Uterus (tissue), 4 donors: ENCODE measurements around the gene DZIP1L. TPM values are rescaled to one million over a fixed set of nuclear protein-coding genes. Genes with fewer than 3 reads are reported as not detected.

ENCODE experiments used
- DNase-seq, 2 donors: peaks; one replicate each; pipeline ENCODE4 v3.0.0-alpha.2; 2019 to 2020
- H3K27ac ChIP-seq, 2 donors: fragments of 200-600 bp; sonication (generic); 1 replicate in 1 of 2; 2 replicates in 1 of 2; pipeline ENCODE4 v1.5.1; 2016 to 2018
- H3K27me3 ChIP-seq, 2 donors: fragments of 200-600 bp; sonication (generic); one replicate each; pipeline ENCODE4 v1.5.1; 2018 to 2019; ENCODE audit warnings: control low read depth in 1 of 2
- H3K36me3 ChIP-seq, 2 donors: fragments of 200-600 bp; sonication (generic); one replicate each; pipeline ENCODE4 v1.5.1; 2019; ENCODE audit warnings: control low read depth in 1 of 2
- H3K4me1 ChIP-seq, 2 donors: fragments of 200-600 bp; sonication (generic); one replicate each; pipeline ENCODE4 v1.5.1; 2018 to 2019; ENCODE audit warnings: control low read depth in 1 of 2
- H3K4me3 ChIP-seq, 2 donors: fragments of 200-600 bp; sonication (generic); 1 replicate in 1 of 2; 2 replicates in 1 of 2; pipeline ENCODE4 v1.5.1; 2018 to 2019; ENCODE audit warnings: mild to moderate bottlenecking in 1 of 2
- H3K9me3 ChIP-seq, 2 donors: fragments of 200-600 bp; sonication (generic); one replicate each; pipeline ENCODE4 v1.5.1; 2019; ENCODE audit warnings: control low read depth in 1 of 2
- CTCF ChIP-seq, 4 experiments: fragments of 200-600 bp in 2 of 4; fragments of 450-650 bp in 2 of 4; sonication (generic) in 2 of 4; IDR thresholded peaks; one replicate each; pipeline ENCODE4 v1.5.1; 2016 to 2019; ENCODE audit warnings: antibody characterized with exemption in 4 of 4, mild to moderate bottlenecking in 2 of 4, moderate library complexity in 1 of 4
- POLR2A ChIP-seq, 2 donors: fragments of 450-650 bp; IDR thresholded peaks; one replicate each; pipeline ENCODE4 v1.6.1; 2016; ENCODE audit warnings: antibody characterized with exemption in 2 of 2, mild to moderate bottlenecking in 1 of 2, moderate library complexity in 1 of 2
- intact Hi-C: fragments of 100-400 bp; cut with DNase I; formaldehyde crosslinking; loops from one replicate; pipeline ENCODE4 v1.15.1; 2023; ENCODE audit warnings: low total_unique reads
- total RNA-seq, 4 donors: library from RNA; depleted of rRNA in 3 of 4; stranded (reverse); fragments of >200 nt in 3 of 4; gene quantifications; one replicate each; pipeline versions ENCODE4 v1.1.0 to v1.2.4, GENCODE V29; 2014 to 2023
- donor health status: DM: yes; HTN: yes; CAD: no.

Gene DZIP1L
- total RNA-seq, 4 donors from 2014 or later = 3.8 to 58.5 (median 32.7) TPM

GRCh38 chr3:138062626-138063025 is 52.8 kb downstream of the DZIP1L start:
- Histone ChIP-seq H3K27ac (no peak overlapping the region), H3K4me1 (no peaks in the 10 kb centered on the region), H3K4me3 (no peak overlapping the region), H3K27me3 (no peaks in the 10 kb centered on the region), H3K36me3 (no peaks in the 10 kb centered on the region), H3K9me3 (no peaks in the 10 kb centered on the region)
- intact Hi-C loops = no loop called here
- TF ChIP-seq CTCF (IDR thresholded peaks at IDR 0.05) = no peak
- TF ChIP-seq POLR2A (IDR thresholded peaks at IDR 0.05) = no peak
- no peak for DNase-seq

DNA sequence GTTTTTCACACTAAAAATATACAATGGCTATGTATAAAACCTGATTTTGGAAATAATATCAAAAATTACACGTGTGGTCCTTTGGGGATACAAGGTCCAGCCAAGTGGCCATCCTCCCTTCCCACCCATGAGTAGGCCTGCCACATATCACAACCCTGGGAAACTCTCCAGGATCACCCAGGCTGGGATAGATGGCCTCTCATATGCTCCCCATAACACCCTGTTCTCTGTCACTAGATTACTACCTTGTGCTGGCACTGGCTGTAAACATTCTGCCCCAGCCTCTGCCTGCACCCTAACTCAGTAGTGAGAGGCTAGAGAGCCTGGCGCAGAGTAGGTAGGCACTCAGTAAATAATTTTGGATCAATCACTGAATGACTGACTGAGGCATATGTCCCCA is 53.4 kb downstream of the DZIP1L start:
- TF ChIP-seq POLR2A (IDR thresholded peaks at IDR 0.05) = no peak
- TF ChIP-seq CTCF (IDR thresholded peaks at IDR 0.05) = no peak
- Histone ChIP-seq H3K4me3 (no peak overlapping the region), H3K9me3 (no peaks in the 10 kb centered on the region), H3K36me3 (no peaks in the 10 kb centered on the region), H3K4me1 (no peaks in the 10 kb centered on the region), H3K27me3 (no peaks in the 10 kb centered on the region), H3K27ac (no peak overlapping the region)
- no peak for DNase-seq
- intact Hi-C loops = no loop called here

DNA sequence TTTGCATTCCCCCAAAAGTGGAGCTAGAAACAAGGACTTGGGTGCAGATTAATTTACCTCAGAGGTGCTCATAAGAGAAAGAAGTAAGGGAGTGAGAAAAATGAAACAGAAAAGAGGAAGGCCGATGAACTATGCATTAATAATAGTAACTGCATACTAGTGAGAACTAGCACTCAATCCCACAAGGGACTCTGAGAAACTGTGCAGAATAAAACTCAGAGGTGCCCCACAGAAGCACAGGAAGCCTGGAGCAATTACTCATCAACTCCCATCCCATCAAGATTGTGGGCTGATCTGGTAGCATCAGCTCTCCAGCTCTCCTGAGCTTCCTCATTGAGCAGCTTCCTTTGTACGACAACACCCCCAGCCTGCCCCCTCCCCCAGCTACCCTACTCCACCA is 54.6 kb downstream of the DZIP1L start:
- Histone ChIP-seq H3K9me3 (no peaks in the 10 kb centered on the region), H3K4me3 (no peak overlapping the region), H3K27me3 (no peaks in the 10 kb centered on the region), H3K27ac (no peak overlapping the region), H3K36me3 (no peaks in the 10 kb centered on the region), H3K4me1 (no peaks in the 10 kb centered on the region)
- TF ChIP-seq CTCF (IDR thresholded peaks at IDR 0.05) (no peak), POLR2A (IDR thresholded peaks at IDR 0.05) (no peak)
- intact Hi-C loops = no loop called here
- no peak for DNase-seq

DNA sequence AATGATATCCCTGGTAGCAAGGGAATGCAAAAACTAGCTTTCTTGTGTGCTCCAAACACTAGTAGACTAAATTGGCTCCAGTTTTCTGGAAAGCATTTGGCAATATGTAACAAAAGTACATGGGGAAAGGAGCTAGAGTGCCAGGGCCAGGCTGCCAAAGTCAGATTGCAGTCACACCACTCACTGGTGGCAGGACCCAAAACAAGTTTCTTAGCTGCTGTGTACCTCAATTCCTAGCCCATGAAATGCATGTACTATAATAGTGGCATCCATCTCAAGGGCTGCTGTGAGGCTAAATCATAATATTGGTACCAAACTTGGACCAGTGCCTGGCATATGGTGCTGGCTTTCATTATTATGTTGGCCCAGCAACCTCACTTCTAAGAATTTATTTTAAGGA is 56.1 kb downstream of the DZIP1L start:
- no peaks in the 10 kb centered on the region for H3K9me3 ChIP-seq
- no peaks in the 10 kb centered on the region for H3K36me3 ChIP-seq
- no peak overlapping the region for H3K4me3 ChIP-seq
- no peak for TF ChIP-seq CTCF (IDR thresholded peaks at IDR 0.05)
- TF ChIP-seq POLR2A (IDR thresholded peaks at IDR 0.05) = no peak
- DNase-seq = no peak
- intact Hi-C loops = no loop called here
- no peaks in the 10 kb centered on the region for H3K4me1 ChIP-seq
- H3K27me3 ChIP-seq = no peaks in the 10 kb centered on the region
- no peak overlapping the region for H3K27ac ChIP-seq

DNA sequence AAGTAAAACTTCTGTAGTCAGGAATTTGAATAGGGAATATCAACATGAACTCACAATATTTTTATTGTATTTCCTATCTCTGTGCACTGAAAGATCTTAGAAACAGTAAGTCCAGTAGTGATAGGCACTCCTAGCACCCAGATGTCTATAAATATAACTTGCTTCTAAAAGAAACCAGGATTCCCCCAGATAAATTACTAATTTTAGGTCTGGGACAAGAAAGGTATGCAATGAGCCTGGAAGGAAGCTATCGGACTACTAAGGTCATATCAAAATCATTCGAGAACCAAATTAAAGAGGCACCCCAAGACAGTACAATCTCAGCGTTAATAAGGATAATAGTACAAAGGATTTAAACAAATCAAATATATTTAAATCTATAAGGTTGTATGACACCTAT is 58.0 kb downstream of the DZIP1L start:
- Histone ChIP-seq H3K27ac (no peak overlapping the region), H3K36me3 (no peaks in the 10 kb centered on the region), H3K9me3 (no peaks in the 10 kb centered on the region), H3K4me3 (no peak overlapping the region), H3K27me3 (no peaks in the 10 kb centered on the region), H3K4me1 (no peaks in the 10 kb centered on the region)
- TF ChIP-seq POLR2A (IDR thresholded peaks at IDR 0.05) = no peak
- TF ChIP-seq CTCF (IDR thresholded peaks at IDR 0.05) = no peak
- no peak for DNase-seq
- intact Hi-C loops = no loop called here
